ENCODE measurements around the gene ZNF865. TPM values are rescaled to one million over a fixed set of nuclear protein-coding genes. Genes with fewer than 3 reads are reported as not detected.

The ZNF865 gene
- total RNA-seq, 1 donor from 2014 or later: 21.4 TPM

- no peak for TF ChIP-seq CTCF (IDR thresholded peaks at IDR 0.05; ENCODE audit: unreplicated experiment)
- Mint-ChIP-seq H3K27me3 (ENCODE audit: low read depth) (no peaks in the 10 kb centered on the region), H3K27ac (no peak overlapping the region), H3K9me3 (peaks cover 11% of the 10 kb centered on the region), H3K4me3 (no peak overlapping the region), H3K36me3 (peaks cover 41% of the 10 kb centered on the region), H3K4me1 (no peaks in the 10 kb centered on the region)
- no peak for DNase-seq (ENCODE audit: low spot score in 2 of 2, unreplicated experiment in 2 of 2)
These were observed 12.9 kb upstream of the ZNF865 start for GRCh38 chr19:55592391-55593090.

DNA sequence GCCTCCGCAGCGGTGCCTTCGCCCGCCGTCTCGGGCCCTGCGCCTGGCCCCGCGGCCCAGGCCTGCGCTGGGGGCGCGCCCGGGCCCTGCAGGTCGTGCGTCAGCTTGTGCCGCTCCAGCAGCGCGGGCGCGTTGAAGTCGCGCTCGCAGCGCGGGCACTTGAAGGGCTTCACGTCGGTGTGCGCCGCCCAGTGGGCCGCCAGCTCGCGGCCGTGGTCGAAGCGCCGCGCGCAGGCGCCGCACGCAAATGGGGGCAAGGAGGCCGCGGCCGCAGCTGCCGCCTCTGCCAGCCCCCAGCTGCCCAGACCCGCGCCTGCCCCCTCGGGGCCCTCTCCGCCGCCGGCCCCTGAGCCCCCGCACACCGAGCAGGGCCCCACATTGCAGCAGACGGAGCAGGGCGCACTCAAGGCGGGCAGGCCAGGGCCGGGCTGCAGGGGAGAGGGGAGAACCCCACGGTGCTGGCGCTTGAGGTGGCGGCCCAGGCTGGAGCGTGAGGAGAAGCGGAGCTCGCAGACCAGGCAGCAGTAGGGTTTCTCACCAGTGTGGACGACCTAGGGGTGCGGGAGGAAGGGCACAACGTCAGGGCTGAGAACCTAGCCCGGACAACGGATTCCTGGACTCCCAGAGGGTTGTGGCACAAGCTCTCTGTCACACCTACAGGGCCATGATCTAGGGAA lies 12.2 kb upstream of the ZNF865 start:
- H3K27ac Mint-ChIP-seq: no peak overlapping the region

GRCh38 chr19:55594996-55595545 lies 10.4 kb upstream of the ZNF865 start:
- Mint-ChIP-seq H3K4me3 (no peak overlapping the region), H3K27me3 (ENCODE audit: low read depth) (no peaks in the 10 kb centered on the region), H3K27ac (no peak overlapping the region), H3K4me1 (peaks cover 5% of the 10 kb centered on the region), H3K36me3 (peaks cover 50% of the 10 kb centered on the region), H3K9me3 (peaks cover 11% of the 10 kb centered on the region)
- TF ChIP-seq CTCF (IDR thresholded peaks at IDR 0.05; ENCODE audit: unreplicated experiment): no peak
- no peak for DNase-seq (ENCODE audit: low spot score in 2 of 2, unreplicated experiment in 2 of 2)

More for the DNA sequence above, 12.2 kb upstream of the ZNF865 start:
- Mint-ChIP-seq H3K4me3 (no peak overlapping the region), H3K4me1 (no peaks in the 10 kb centered on the region), H3K36me3 (peaks cover 45% of the 10 kb centered on the region), H3K27me3 (ENCODE audit: low read depth) (no peaks in the 10 kb centered on the region), H3K9me3 (peaks cover 11% of the 10 kb centered on the region)
- DNase-seq (ENCODE audit: low spot score in 2 of 2, unreplicated experiment in 2 of 2): no peak
- TF ChIP-seq CTCF (IDR thresholded peaks at IDR 0.05; ENCODE audit: unreplicated experiment): no peak

- no peak overlapping the region for H3K27ac Mint-ChIP-seq
- TF ChIP-seq CTCF (IDR thresholded peaks at IDR 0.05; ENCODE audit: unreplicated experiment): no peak
- H3K4me3 Mint-ChIP-seq: no peak overlapping the region
- peaks cover 46% of the 10 kb centered on the region for H3K36me3 Mint-ChIP-seq
- peaks cover 11% of the 10 kb centered on the region for H3K9me3 Mint-ChIP-seq
- no peaks in the 10 kb centered on the region for H3K27me3 Mint-ChIP-seq (ENCODE audit: low read depth)
- no peak for DNase-seq (ENCODE audit: low spot score in 2 of 2, unreplicated experiment in 2 of 2)
- H3K4me1 Mint-ChIP-seq: peaks cover 11% of the 10 kb centered on the region
These were observed 9.1 kb upstream of the ZNF865 start for GRCh38 chr19:55596304-55596703.

DNA sequence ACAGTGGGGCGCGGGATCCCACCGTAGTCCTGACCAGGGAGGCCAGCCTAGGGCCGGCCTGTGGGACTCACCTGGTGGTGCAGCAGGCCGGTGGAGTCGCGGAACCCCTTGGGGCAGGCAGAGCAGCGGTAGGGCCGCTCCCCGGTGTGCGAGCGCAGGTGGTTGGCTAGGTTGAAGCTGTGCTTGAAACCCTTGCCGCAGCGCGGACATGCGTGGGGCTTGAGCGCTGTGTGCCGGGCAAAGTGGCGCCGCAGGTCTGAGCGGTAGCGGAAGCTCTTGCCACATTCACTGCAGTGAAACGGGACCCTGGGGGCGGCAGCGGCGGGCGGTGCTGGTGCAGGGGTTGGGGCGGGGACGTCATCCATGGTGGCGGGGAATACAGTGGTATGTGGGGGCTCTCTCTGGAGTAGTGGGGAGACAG lies 7.9 kb upstream of the ZNF865 start:
- Mint-ChIP-seq H3K4me3 (no peak overlapping the region), H3K36me3 (peaks cover 41% of the 10 kb centered on the region)

More for the DNA sequence above, 7.9 kb upstream of the ZNF865 start:
- no peak for DNase-seq (ENCODE audit: low spot score in 2 of 2, unreplicated experiment in 2 of 2)
- H3K9me3 Mint-ChIP-seq: peaks cover 11% of the 10 kb centered on the region
- H3K27ac Mint-ChIP-seq: no peak overlapping the region
- TF ChIP-seq CTCF (IDR thresholded peaks at IDR 0.05; ENCODE audit: unreplicated experiment): no peak
- peaks cover 16% of the 10 kb centered on the region for H3K4me1 Mint-ChIP-seq
- no peaks in the 10 kb centered on the region for H3K27me3 Mint-ChIP-seq (ENCODE audit: low read depth)
